ENCODE results near the gene TMSB15C.

TMSB15C gene

DNA sequence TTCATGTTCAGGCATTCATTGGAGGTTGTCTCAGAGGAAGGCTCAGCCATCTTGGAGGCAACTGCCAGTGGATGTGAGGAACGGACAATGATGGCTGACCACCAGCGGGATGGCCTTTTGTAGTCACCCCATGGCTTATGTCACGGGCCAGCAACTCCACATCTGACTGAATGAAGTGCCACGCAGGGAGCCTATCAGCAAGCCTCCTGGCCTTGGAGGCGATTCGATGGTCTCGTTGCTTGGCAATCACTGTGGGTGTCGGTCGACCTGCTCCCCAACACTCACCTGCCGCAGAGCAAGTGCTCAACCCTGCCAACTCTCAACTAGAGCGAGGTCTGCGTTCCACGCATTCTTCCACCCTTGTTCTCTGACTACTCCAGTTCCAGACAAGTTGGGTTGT is 28.9 kb downstream of the TMSB15C start:
- DNase-seq (no peak), ATAC-seq (ENCODE audit: insufficient read depth, low read depth) (no peak)
- Histone ChIP-seq H3K4me2 (ENCODE audit: insufficient read depth, low read length) (no peak overlapping the region), H3K4me3 (ENCODE audit: low read depth in 1 of 2, low read length in 2 of 2) (no peak overlapping the region), H3K27me3 (ENCODE audit: insufficient read depth, low read length, poor library complexity) (no peaks in the 10 kb centered on the region), H3K36me3 (ENCODE audit: insufficient read depth, low read length) (no peaks in the 10 kb centered on the region), H2AFZ (ENCODE audit: low read depth, low read length) (no peak overlapping the region), H3K79me2 (ENCODE audit: insufficient read depth, low read length) (no peaks in the 10 kb centered on the region), H3K4me1 (ENCODE audit: insufficient read depth, low read length) (no peaks in the 10 kb centered on the region), H3K9me3 (ENCODE audit: insufficient read depth, low read length, severe bottlenecking) (no peaks in the 10 kb centered on the region), H3K9ac (ENCODE audit: low read depth, low read length) (no peak overlapping the region), H4K20me1 (ENCODE audit: insufficient read depth, low read length) (no peaks in the 10 kb centered on the region), H3K27ac (ENCODE audit: low read length) (no peak overlapping the region)
- no peak for TF ChIP-seq EZH2 (IDR thresholded peaks at IDR 0.05; ENCODE audit: borderline replicate concordance, low read depth, low read length, severe bottlenecking)
- TF ChIP-seq CTCF (IDR thresholded peaks at IDR 0.05; ENCODE audit: borderline replicate concordance, extremely low read depth, low read length, poor library complexity, severe bottlenecking) = no peak

DNA sequence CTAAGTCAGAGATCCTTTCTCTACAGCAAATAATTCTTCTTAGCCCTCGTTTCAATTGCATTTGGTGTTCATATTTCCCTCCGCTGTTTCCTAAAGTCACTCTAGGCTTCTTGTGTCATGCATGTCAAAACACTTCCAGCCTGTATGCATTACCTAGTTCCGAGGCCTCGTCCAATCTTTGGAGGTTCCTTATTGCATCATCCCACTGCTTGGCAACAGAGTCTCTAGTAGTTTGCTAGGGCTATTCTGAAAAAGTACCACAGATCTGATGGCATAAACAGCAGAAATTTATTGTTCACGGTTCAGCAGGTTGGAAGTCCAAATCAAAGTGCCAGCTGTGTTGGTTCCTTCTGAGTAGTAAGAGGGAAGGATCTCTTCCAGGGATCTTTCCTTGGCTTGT is 30.4 kb downstream of the TMSB15C start:
- no peaks in the 10 kb centered on the region for H3K36me3 ChIP-seq (ENCODE audit: insufficient read depth, low read length)
- no peak overlapping the region for H3K9ac ChIP-seq (ENCODE audit: low read depth, low read length)
- ATAC-seq (ENCODE audit: insufficient read depth, low read depth) (no peak), DNase-seq (no peak)
- no peaks in the 10 kb centered on the region for H3K27me3 ChIP-seq (ENCODE audit: insufficient read depth, low read length, poor library complexity)
- H2AFZ ChIP-seq (ENCODE audit: low read depth, low read length) = no peak overlapping the region
- TF ChIP-seq CTCF (IDR thresholded peaks at IDR 0.05; ENCODE audit: borderline replicate concordance, extremely low read depth, low read length, poor library complexity, severe bottlenecking) (no peak), EZH2 (IDR thresholded peaks at IDR 0.05; ENCODE audit: borderline replicate concordance, low read depth, low read length, severe bottlenecking) (no peak)
- H3K27ac ChIP-seq (ENCODE audit: low read length) = no peak overlapping the region
- H3K4me2 ChIP-seq (ENCODE audit: insufficient read depth, low read length) = no peak overlapping the region
- H3K79me2 ChIP-seq (ENCODE audit: insufficient read depth, low read length) = no peaks in the 10 kb centered on the region
- H3K9me3 ChIP-seq (ENCODE audit: insufficient read depth, low read length, severe bottlenecking) = no peaks in the 10 kb centered on the region
- no peaks in the 10 kb centered on the region for H4K20me1 ChIP-seq (ENCODE audit: insufficient read depth, low read length)
- no peak overlapping the region for H3K4me3 ChIP-seq (ENCODE audit: low read depth in 1 of 2, low read length in 2 of 2)
- H3K4me1 ChIP-seq (ENCODE audit: insufficient read depth, low read length) = no peaks in the 10 kb centered on the region

- Histone ChIP-seq H3K27me3 (ENCODE audit: insufficient read depth, low read length, poor library complexity) (no peaks in the 10 kb centered on the region), H4K20me1 (ENCODE audit: insufficient read depth, low read length) (no peaks in the 10 kb centered on the region), H3K36me3 (ENCODE audit: insufficient read depth, low read length) (no peaks in the 10 kb centered on the region), H3K4me3 (ENCODE audit: low read depth in 1 of 2, low read length in 2 of 2) (no peak overlapping the region), H3K9me3 (ENCODE audit: insufficient read depth, low read length, severe bottlenecking) (no peaks in the 10 kb centered on the region), H3K79me2 (ENCODE audit: insufficient read depth, low read length) (no peaks in the 10 kb centered on the region), H3K4me1 (ENCODE audit: insufficient read depth, low read length) (no peaks in the 10 kb centered on the region), H3K9ac (ENCODE audit: low read depth, low read length) (no peak overlapping the region), H3K27ac (ENCODE audit: low read length) (no peak overlapping the region), H2AFZ (ENCODE audit: low read depth, low read length) (no peak overlapping the region), H3K4me2 (ENCODE audit: insufficient read depth, low read length) (no peak overlapping the region)
- TF ChIP-seq CTCF (IDR thresholded peaks at IDR 0.05; ENCODE audit: borderline replicate concordance, extremely low read depth, low read length, poor library complexity, severe bottlenecking) (no peak), EZH2 (IDR thresholded peaks at IDR 0.05; ENCODE audit: borderline replicate concordance, low read depth, low read length, severe bottlenecking) (no peak)
- ATAC-seq (ENCODE audit: insufficient read depth, low read depth) (no peak), DNase-seq (no peak)
Measured at GRCh38 chrX:104041003-104041402, 35.0 kb downstream of the TMSB15C start.
